Keratinocyte (primary cell): ENCODE measurements around the gene SLC35E3.

Source experiments
- EZH2 ChIP-seq: IDR thresholded peaks from one replicate; pipeline ENCODE4 v1.6.1; 2012; ENCODE audit warnings: inconsistent platforms, mild to moderate bottlenecking, low read length, moderate library complexity
- TF ChIP-seq, protein P1 (sequence below), 3 experiments: IDR thresholded peaks in 1 of 3; conservative IDR thresholded peaks in 1 of 3; optimal IDR thresholded peaks in 1 of 3; 2 replicates in 2 of 3; 3 replicates in 1 of 3; pipeline versions ENCODE3 to v1.5.1; 2011; ENCODE audit warnings: low read length in 3 of 3, mild to moderate bottlenecking in 3 of 3, moderate library complexity in 2 of 3, control low read depth in 1 of 3, inconsistent platforms in 1 of 3; ENCODE audit not compliant: insufficient read depth in 2 of 3; ENCODE audit errors: extremely low read depth in 1 of 3

DNA sequence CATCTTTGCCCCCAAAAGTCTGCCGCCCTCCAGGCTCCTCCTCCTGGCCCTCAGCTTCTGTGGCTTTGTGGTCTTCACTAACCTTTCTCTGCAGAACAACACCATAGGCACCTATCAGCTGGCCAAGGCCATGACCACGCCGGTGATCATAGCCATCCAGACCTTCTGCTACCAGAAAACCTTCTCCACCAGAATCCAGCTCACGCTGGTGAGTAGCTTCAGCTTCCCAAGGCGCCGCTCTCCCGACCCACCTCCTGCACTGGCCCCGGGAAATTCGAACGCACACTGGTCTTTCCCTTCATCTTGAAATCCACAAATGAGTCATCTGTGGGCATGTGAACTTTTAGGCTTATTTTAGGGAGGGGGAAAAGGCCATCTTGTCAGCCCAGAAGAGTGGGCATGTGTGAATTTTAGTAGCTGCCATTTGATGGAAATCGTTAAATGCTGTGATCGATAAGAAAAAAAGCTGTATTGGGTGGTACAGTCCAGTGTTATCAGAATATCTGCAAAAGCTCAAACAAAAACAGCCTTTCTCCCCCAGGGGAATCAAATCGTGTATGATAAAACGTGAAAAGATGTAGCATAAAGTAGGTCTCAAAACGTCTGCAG lies 700 bp downstream of the SLC35E3 start:
- TF ChIP-seq, protein P1, sequence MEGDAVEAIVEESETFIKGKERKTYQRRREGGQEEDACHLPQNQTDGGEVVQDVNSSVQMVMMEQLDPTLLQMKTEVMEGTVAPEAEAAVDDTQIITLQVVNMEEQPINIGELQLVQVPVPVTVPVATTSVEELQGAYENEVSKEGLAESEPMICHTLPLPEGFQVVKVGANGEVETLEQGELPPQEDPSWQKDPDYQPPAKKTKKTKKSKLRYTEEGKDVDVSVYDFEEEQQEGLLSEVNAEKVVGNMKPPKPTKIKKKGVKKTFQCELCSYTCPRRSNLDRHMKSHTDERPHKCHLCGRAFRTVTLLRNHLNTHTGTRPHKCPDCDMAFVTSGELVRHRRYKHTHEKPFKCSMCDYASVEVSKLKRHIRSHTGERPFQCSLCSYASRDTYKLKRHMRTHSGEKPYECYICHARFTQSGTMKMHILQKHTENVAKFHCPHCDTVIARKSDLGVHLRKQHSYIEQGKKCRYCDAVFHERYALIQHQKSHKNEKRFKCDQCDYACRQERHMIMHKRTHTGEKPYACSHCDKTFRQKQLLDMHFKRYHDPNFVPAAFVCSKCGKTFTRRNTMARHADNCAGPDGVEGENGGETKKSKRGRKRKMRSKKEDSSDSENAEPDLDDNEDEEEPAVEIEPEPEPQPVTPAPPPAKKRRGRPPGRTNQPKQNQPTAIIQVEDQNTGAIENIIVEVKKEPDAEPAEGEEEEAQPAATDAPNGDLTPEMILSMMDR (optimal IDR thresholded peaks at IDR 0.05 in 1 of 3, IDR thresholded peaks at IDR 0.05 in 1 of 3, conservative IDR thresholded peaks at IDR 0.05 in 1 of 3; ENCODE audit: extremely low read depth in 1 of 3, insufficient read depth in 2 of 3, low read length in 3 of 3), result no peak
- TF ChIP-seq EZH2, result no peak
